ENCODE data around the gene PYURF.
"Not testable (repeated sequence)": the region's sequence is repeated elsewhere in the genome, so short reads cannot be mapped to it uniquely, and the experiment has no call there.

The PYURF gene, protein sequence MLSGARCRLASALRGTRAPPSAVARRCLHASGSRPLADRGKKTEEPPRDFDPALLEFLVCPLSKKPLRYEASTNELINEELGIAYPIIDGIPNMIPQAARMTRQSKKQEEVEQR

DNA sequence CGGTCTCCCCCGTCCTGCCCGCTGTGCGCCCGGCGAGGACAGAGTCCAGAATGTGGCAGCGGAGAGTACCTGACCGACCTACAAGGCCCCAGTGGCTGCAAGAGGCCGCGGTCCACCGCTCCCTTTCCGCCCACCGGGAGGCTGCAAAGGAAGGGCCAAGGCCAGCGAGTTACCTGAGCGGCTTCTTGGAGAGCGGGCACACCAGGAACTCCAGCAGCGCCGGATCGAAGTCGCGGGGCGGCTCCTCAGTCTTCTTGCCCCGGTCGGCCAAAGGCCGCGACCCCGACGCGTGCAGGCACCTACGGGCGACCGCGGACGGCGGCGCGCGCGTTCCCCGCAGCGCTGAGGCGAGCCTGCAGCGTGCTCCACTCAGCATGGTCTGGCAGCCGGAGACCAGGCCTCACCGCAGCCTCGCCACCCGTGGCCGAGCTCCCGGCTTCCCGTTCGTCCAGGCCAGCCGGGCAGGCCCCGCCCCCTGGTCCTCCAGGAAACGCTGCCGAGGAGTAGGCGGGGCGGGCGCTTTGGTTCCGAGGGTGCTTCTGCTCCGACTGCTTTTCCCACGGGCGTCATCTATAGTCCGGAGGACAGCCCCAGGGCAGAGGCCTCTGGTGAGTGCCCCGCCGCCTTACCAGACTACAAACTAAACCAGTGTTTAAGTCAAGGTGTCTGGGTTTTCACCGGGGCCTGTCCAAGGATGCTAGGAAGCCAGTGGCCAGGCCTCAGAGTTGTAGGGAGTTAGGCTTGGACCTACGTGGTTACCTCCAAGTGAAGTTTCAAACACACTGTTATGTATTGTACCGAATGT is at the start of gene PYURF:
Gene PYURF (minus strand): TSS at position 452 of the 805 bp plus-strand sequence. CDS start 76 bp downstream, at position 376.
- ChIA-PET POLR2A (interaction anchor here (0.6 to 2.0 kb wide), 18 partner anchors 9 to 1230 kb away, joined by 3 to 6 read pairs (median 4); partner anchors contain the start of genes HERC3 and HERC5), CTCF (interaction anchor here (0.6 to 2.2 kb wide), 3 partner anchors 16 to 269 kb away, joined by 3 to 9 read pairs (median 4); no protein-coding TSS in a partner anchor)
- DNase-seq (ENCODE audit: extremely low spot score): peak; percentile 91
- TF ChIP-seq FOXK2 (IDR thresholded peaks at IDR 0.05) (no peak), TARDBP (IDR thresholded peaks at IDR 0.05) (no peak), LEF1 (IDR thresholded peaks at IDR 0.05; ENCODE audit: borderline replicate concordance) (no peak), L3MBTL2 (conservative IDR thresholded peaks at IDR 0.05) (peak; percentile 21; the same call in 1 of the 2 replicates), SUZ12 (IDR thresholded peaks at IDR 0.05) (no peak), FOXM1 (IDR thresholded peaks at IDR 0.05; ENCODE audit: borderline replicate concordance) (no peak), SP1 (IDR thresholded peaks at IDR 0.05) (no peak), NFRKB (IDR thresholded peaks at IDR 0.05) (no peak)

DNA sequence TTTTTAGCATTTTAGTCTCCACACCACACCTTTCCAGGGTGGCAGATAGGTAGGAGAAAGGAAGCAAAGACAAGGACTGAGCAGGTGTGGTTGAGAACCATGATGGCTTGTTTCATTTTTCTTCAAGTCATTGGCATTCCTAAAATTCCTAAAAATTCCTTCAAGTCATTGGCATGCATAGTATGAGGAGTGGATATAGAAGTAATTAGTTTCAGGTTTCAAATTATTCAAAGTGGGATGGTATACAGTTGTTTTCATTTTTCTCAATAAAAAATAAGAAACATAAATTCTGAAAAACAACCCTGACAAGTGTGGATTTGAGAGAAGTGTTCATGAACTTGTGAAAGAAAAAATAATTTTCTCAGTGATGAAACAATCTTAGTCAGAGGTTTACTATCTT is 46.4 kb upstream of the PYURF start:
- ChIA-PET CTCF (no interaction called here), POLR2A (no interaction called here)
- no peak for DNase-seq (ENCODE audit: extremely low spot score)
- TF ChIP-seq, protein P1, sequence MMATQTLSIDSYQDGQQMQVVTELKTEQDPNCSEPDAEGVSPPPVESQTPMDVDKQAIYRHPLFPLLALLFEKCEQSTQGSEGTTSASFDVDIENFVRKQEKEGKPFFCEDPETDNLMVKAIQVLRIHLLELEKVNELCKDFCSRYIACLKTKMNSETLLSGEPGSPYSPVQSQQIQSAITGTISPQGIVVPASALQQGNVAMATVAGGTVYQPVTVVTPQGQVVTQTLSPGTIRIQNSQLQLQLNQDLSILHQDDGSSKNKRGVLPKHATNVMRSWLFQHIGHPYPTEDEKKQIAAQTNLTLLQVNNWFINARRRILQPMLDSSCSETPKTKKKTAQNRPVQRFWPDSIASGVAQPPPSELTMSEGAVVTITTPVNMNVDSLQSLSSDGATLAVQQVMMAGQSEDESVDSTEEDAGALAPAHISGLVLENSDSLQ (IDR thresholded peaks at IDR 0.05): no peak

DNA sequence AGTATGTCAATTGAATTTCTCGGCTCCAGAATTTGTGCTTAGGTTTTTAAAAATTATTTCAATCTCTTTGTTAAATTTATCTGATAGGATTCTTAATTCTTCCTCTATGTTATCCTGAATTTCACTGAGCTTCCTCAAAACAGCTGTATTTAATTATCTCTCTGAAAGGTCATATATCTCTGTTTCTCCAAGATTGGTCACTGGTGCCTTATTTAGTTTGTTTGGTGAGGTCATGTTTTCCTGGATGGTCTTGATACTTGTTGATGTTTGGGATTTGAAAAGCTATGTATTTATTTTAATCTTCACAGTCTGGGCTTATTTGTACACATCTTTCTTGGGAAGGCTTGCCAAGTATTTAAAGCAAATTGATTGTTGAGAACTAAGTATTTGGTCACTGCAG is 44.0 kb upstream of the PYURF start:
- no peak for DNase-seq (ENCODE audit: extremely low spot score)
- TF ChIP-seq ZNF384 (IDR thresholded peaks at IDR 0.05) (no peak), TARDBP (IDR thresholded peaks at IDR 0.05) (no peak), ELF4 (IDR thresholded peaks at IDR 0.05) (no peak), FOXM1 (IDR thresholded peaks at IDR 0.05; ENCODE audit: borderline replicate concordance) (no peak), BHLHE40 (IDR thresholded peaks at IDR 0.05; ENCODE audit: borderline replicate concordance) (no peak), FOXK2 (IDR thresholded peaks at IDR 0.05) (no peak), HDGF (IDR thresholded peaks at IDR 0.05; ENCODE audit: borderline replicate concordance) (no peak), LEF1 (IDR thresholded peaks at IDR 0.05; ENCODE audit: borderline replicate concordance) (no peak), CTBP1 (IDR thresholded peaks at IDR 0.05; ENCODE audit: borderline replicate concordance) (no peak)
- ChIA-PET POLR2A (interaction anchor here (1.6 kb wide), 1 partner anchor 44 kb away, joined by 5 read pairs; the partner anchor contains the start of gene PYURF), CTCF (no interaction called here)

DNA sequence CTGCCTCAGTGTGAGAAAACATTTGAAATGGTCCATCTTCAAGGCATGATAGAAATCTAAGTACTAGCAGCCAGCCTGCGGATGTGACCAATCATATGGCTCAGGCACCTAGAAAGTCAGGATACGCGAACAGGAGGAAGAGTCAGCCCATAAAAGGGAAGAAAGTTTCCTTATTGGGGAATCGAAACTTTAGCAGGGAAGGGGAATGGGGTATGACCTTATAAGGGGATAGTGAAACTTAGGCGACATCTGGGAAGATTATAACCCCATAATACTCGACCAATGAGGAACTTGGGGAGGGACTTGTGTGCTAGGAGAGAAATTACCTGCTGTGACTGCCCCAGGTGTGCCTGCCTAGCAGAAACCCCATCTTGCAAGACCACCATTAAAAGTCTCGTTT is 26.2 kb upstream of the PYURF start:
- TF ChIP-seq FOXA1 (IDR thresholded peaks at IDR 0.05): no peak
- no peak for TF ChIP-seq FOXM1 (IDR thresholded peaks at IDR 0.05; ENCODE audit: borderline replicate concordance)
- TF ChIP-seq TARDBP (IDR thresholded peaks at IDR 0.05): no peak
- TF ChIP-seq L3MBTL2 (conservative IDR thresholded peaks at IDR 0.05): no peak
- TF ChIP-seq NFRKB (IDR thresholded peaks at IDR 0.05): no peak
- no peak for DNase-seq (ENCODE audit: extremely low spot score)
- CTCF ChIA-PET: no interaction called here
- POLR2A ChIA-PET: no interaction called here

DNA sequence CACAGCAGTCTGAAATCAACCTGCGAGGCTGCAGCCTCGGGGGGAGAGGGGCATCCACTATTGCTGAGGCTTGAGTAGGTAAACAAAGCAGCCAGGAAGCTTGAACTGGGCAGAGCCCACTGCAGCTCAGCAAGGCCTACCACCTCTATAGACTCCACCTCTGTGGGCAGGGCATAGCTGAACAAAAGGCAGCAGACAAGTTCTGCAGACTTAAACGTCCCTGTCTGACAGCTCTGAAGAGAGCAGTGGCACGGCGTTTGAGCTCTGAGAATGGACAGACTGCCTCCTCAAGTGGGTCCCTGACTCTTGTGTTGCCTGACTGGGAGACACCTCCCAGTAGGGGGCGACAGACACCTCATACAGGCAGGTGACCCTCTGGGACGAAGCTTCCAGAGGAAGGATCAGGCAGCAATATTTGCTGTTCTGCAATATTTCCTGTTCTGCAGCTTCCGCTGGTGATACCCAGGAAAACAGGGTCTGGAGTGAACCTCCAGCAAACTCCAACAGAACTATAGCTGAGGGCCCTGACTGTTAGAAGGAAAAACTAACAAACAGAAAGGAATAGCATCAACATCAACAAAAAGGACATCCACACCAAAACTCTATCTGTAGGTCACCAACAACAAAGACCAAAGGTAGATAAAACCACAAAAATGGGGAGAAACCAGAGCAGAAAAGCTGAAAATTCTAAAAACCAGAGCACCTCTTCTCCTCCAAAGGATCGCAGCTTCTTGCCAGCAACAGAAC is 15.9 kb upstream of the PYURF start:
- POLR2A ChIA-PET; DNase-seq (ENCODE audit: extremely low spot score): not testable (repeated sequence)
- CTCF ChIA-PET: interaction anchor here (0.7 to 1.7 kb wide), 10 partner anchors 9 to 129 kb away, joined by 3 to 11 read pairs (median 4); partner anchors contain the start of gene PYURF

DNA sequence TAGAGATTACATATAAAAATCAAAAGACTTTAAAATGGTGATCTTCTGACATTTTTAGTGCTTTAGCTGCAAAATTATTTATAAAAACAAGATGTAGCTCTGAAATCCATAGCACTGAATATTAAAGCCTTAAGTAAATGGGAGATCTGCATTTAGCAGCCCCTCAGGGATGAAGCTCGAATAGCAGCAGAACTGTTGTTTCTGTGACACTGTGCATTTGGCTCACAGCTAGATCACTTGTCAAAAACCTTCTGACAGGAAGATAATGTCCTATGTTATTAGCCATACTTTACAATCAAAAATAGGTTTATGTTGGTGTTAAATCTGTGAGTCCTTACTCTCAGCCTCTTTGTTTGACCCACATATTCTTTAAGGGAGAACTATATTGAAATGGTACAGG is 14.1 kb upstream of the PYURF start:
- TF ChIP-seq NFRKB (IDR thresholded peaks at IDR 0.05) (no peak), ARNT (IDR thresholded peaks at IDR 0.05) (no peak), FOXK2 (IDR thresholded peaks at IDR 0.05) (no peak), FOXA1 (IDR thresholded peaks at IDR 0.05) (no peak), TARDBP (IDR thresholded peaks at IDR 0.05) (no peak), CTBP1 (IDR thresholded peaks at IDR 0.05; ENCODE audit: borderline replicate concordance) (no peak), LEF1 (IDR thresholded peaks at IDR 0.05; ENCODE audit: borderline replicate concordance) (no peak), ELF4 (IDR thresholded peaks at IDR 0.05) (no peak), HDGF (IDR thresholded peaks at IDR 0.05; ENCODE audit: borderline replicate concordance) (no peak), ZNF384 (IDR thresholded peaks at IDR 0.05) (no peak), SP1 (IDR thresholded peaks at IDR 0.05) (no peak), L3MBTL2 (conservative IDR thresholded peaks at IDR 0.05) (no peak), BHLHE40 (IDR thresholded peaks at IDR 0.05; ENCODE audit: borderline replicate concordance) (no peak), FOXM1 (IDR thresholded peaks at IDR 0.05; ENCODE audit: borderline replicate concordance) (no peak), SUZ12 (IDR thresholded peaks at IDR 0.05) (no peak)
- TF ChIP-seq, protein P1 (IDR thresholded peaks at IDR 0.05): no peak
- ChIA-PET CTCF (interaction anchor here (0.7 kb wide), 1 partner anchor 126 kb away, joined by 3 read pairs; no protein-coding TSS in a partner anchor), POLR2A (no interaction called here)
- no peak for DNase-seq (ENCODE audit: extremely low spot score)
